GM12878 (cell line): ENCODE results near the gene SELENOO. TPM values are rescaled to one million over a fixed set of nuclear protein-coding genes. Genes with fewer than 3 reads are reported as not detected.

Experiments used
- ATAC-seq: fragments of 200-7000 bp; cut with Tn5 transposase; 3 replicates; pipeline ENCODE4 v1.9.1; 2020; ENCODE audit warnings: mild to moderate bottlenecking, moderate library complexity
- BruUV-seq: library from RNA; stranded (reverse); fragments of 400-500 nt; replicated peaks from 2 replicates; lab custom pipeline; 2021; lab: Mats Ljungman, UMichigan
- CTCF ChIA-PET: fragments of 300-600 bp; sonication (Branson Sonifier 250); formaldehyde crosslinking; extraction: SDS; loops from one replicate; lab custom pipeline; 2021; ENCODE audit warnings: inconsistent platforms; lab: Yijun Ruan, JAX
- POLR2A ChIA-PET: fragments of 350-600 bp; formaldehyde crosslinking; extraction: SDS; loops from one replicate; lab custom pipeline; 2021; ENCODE audit warnings: inconsistent platforms; lab: Charles Lee
- RAD21 ChIA-PET: fragments of 300-600 bp; sonication (Branson Sonifier 250); formaldehyde crosslinking; loops from one replicate; lab custom pipeline; 2023; ENCODE audit warnings: antibody characterized with exemption; ENCODE audit not compliant: unreplicated experiment; lab: Charles Lee
- SMC1A ChIA-PET: fragments of 300-600 bp; sonication (Branson Sonifier 250); formaldehyde crosslinking; loops from one replicate; lab custom pipeline; 2023; ENCODE audit not compliant: unreplicated experiment, uncharacterized antibody; lab: Charles Lee
- DNase-seq: peaks from one replicate; pipeline ENCODE4 v3.0.0-alpha.2; 2011; ENCODE audit warnings: low read depth, low spot score
- FAIRE-seq: peaks from 3 replicates; lab custom pipeline; 2011; peaks lifted over from hg19 to GRCh38; lab: Jason Lieb, UNC
- H2AFZ ChIP-seq: 2 replicates; pipeline ENCODE4 v1.6.0; 2011; ENCODE audit warnings: low read depth, low read length, control low read depth; ENCODE audit not compliant: control insufficient read depth
- H3K27ac ChIP-seq: 2 replicates; pipeline ENCODE4 v1.5.1; 2011; ENCODE audit warnings: control low read depth; ENCODE audit not compliant: control insufficient read depth, insufficient read depth
- H3K27me3 ChIP-seq, 2 experiments: replicated peaks in 1 of 2; 2 replicates each; pipeline versions ENCODE4 v1.6.0 to v1.6.1; 2011; ENCODE audit warnings: low read length in 1 of 2; ENCODE audit not compliant: control insufficient read depth in 2 of 2, insufficient read depth in 2 of 2
- H3K36me3 ChIP-seq, 2 experiments: 2 replicates each; pipeline ENCODE4 v1.5.1; 2011; ENCODE audit warnings: low read length in 1 of 2; ENCODE audit not compliant: control insufficient read depth in 2 of 2, insufficient read depth in 2 of 2
- H3K4me1 ChIP-seq: 2 replicates; pipeline ENCODE4 v1.6.1; 2011; ENCODE audit warnings: mild to moderate bottlenecking, low read length, moderate library complexity, mixed read lengths; ENCODE audit not compliant: control insufficient read depth, insufficient read depth
- H3K4me2 ChIP-seq: 2 replicates; pipeline ENCODE4 v1.6.0; 2011; ENCODE audit warnings: control low read depth; ENCODE audit not compliant: control insufficient read depth, insufficient read depth
- H3K4me3 ChIP-seq: fragments of 200-600 bp; sonication (generic); 2 replicates; pipeline ENCODE4 v1.5.1; 2016
- H3K79me2 ChIP-seq: 2 replicates; pipeline ENCODE4 v1.6.0; 2011; ENCODE audit warnings: low read length; ENCODE audit not compliant: control insufficient read depth, insufficient read depth
- H3K9ac ChIP-seq: 2 replicates; pipeline ENCODE4 v1.8.0; 2011; ENCODE audit warnings: low read length, control low read depth, mixed read lengths; ENCODE audit not compliant: control insufficient read depth, insufficient read depth
- H3K9me3 ChIP-seq: replicated peaks from 3 replicates; pipeline ENCODE4 v1.5.1; 2011; ENCODE audit warnings: mild to moderate bottlenecking, low read length; ENCODE audit not compliant: control insufficient read depth, insufficient read depth
- H4K20me1 ChIP-seq: 2 replicates; pipeline ENCODE4 v1.6.0; 2011; ENCODE audit not compliant: control insufficient read depth, insufficient read depth
- BACH1 ChIP-seq: fragments of 450-650 bp; IDR thresholded peaks from 2 replicates; pipeline ENCODE4 v1.6.1; 2017; ENCODE audit warnings: mild to moderate bottlenecking, borderline replicate concordance
- BHLHE40 ChIP-seq, 2 experiments: fragments of 450-650 bp in 1 of 2; IDR thresholded peaks; 2 replicates each; pipeline ENCODE4 v1.6.1; 2011 to 2017; ENCODE audit warnings: low read depth in 2 of 2, borderline replicate concordance in 1 of 2, improper control_type of control experiment in 1 of 2, low read length in 1 of 2, mild to moderate bottlenecking in 1 of 2
- CBFB ChIP-seq: IDR thresholded peaks from 2 replicates; pipeline ENCODE4 v1.6.1; 2016; ENCODE audit warnings: antibody characterized with exemption, low read depth
- CHD2 ChIP-seq: IDR thresholded peaks from 2 replicates; pipeline ENCODE4 v1.6.1; 2011; ENCODE audit warnings: low read depth, low read length, improper control_type of control experiment, borderline replicate concordance
- CREM ChIP-seq: IDR thresholded peaks from 2 replicates; pipeline ENCODE4 v1.6.1; 2014; ENCODE audit warnings: antibody characterized with exemption, low read depth
- EED ChIP-seq: sonication (generic); IDR thresholded peaks from 2 replicates; pipeline ENCODE4 v1.6.1; 2016; ENCODE audit warnings: antibody characterized with exemption, low read depth
- EGR1 ChIP-seq, 2 experiments: IDR thresholded peaks; 1 replicate in 1 of 2; 2 replicates in 1 of 2; pipeline ENCODE4 v1.6.1; 2011 to 2012; ENCODE audit warnings: low read depth in 2 of 2, low read length in 2 of 2, borderline replicate concordance in 1 of 2, mild to moderate bottlenecking in 1 of 2, moderate library complexity in 1 of 2
- EP300 ChIP-seq, 2 experiments: fragments of 150-350 bp in 1 of 2; IDR thresholded peaks; 2 replicates each; pipeline ENCODE4 v1.6.1; 2011 to 2012; ENCODE audit warnings: low read depth in 2 of 2, low read length in 2 of 2, borderline replicate concordance in 1 of 2, improper control_type of control experiment in 1 of 2, inconsistent platforms in 1 of 2; ENCODE audit not compliant: control insufficient read depth in 1 of 2
- IRF4 ChIP-seq: IDR thresholded peaks from 2 replicates; pipeline ENCODE4 v1.6.1; 2011; ENCODE audit warnings: low read depth, low read length
- LARP7 ChIP-seq: fragments of 450-650 bp; IDR thresholded peaks from 2 replicates; pipeline ENCODE4 v1.6.1; 2017; ENCODE audit warnings: mild to moderate bottlenecking
- MLLT1 ChIP-seq: fragments of 450-650 bp; IDR thresholded peaks from 2 replicates; pipeline ENCODE4 v1.6.1; 2016; ENCODE audit warnings: mild to moderate bottlenecking
- POLR2A ChIP-seq: IDR thresholded peaks from 2 replicates; pipeline ENCODE4 v1.6.1; 2011; ENCODE audit warnings: low read depth, mild to moderate bottlenecking, low read length
- RUNX3 ChIP-seq: IDR thresholded peaks from 2 replicates; pipeline ENCODE4 v1.6.1; 2012; ENCODE audit warnings: low read length, inconsistent platforms
- SMARCA5 ChIP-seq: fragments of 450-650 bp; IDR thresholded peaks from 2 replicates; pipeline ENCODE4 v1.6.1; 2017; ENCODE audit warnings: mild to moderate bottlenecking
- SUPT20H ChIP-seq: IDR thresholded peaks from 2 replicates; pipeline ENCODE4 v1.6.1; 2011; ENCODE audit warnings: low read depth, mild to moderate bottlenecking, low read length, moderate library complexity, borderline replicate concordance; ENCODE audit not compliant: control insufficient read depth
- ZNF217 ChIP-seq: fragments of 450-650 bp; IDR thresholded peaks from 2 replicates; pipeline ENCODE4 v1.6.1; 2017; ENCODE audit warnings: antibody characterized with exemption, mild to moderate bottlenecking
- WGBS: methylation state at CpG from one replicate; pipeline ENCODE4 v1.1.6; 2016; ENCODE audit warnings: low lambda C conversion rate; ENCODE audit not compliant: insufficient replicate concordance, insufficient coverage; ENCODE audit errors: missing lambda C conversion rate; 5-methylcytosine and 5-hydroxymethylcytosine counted together
- in situ Hi-C: fragments of 300-500 bp; cut with MboI; formaldehyde crosslinking; loops from 9 replicates; pipeline ENCODE4 v1.14.3; 2018; ENCODE audit warnings: mixed read lengths
- intact Hi-C: fragments of 100-400 bp; cut with micrococcal nuclease; formaldehyde crosslinking; loops from one replicate; pipeline ENCODE4 v1.14.2; 2022; ENCODE audit not compliant: unreplicated experiment
- polyA plus RNA-seq, 11 experiments: library from polyadenylated mRNA; depleted of rRNA in 4 of 11; unstranded in 6 of 11; stranded (reverse) in 5 of 11; fragments of >200 nt; fragmentation: Nextera tagmentation in 4 of 11; fragmentation: Illumina TruSeq in 1 of 11; extraction: Ambion mirVana in 4 of 11; extraction: Trizol in 1 of 11; gene quantifications; 1 replicate in 1 of 11; 2 replicates in 10 of 11; pipeline versions ENCODE4 v1.2.1 to v1.2.3, GENCODE V29; 2011 to 2016; ENCODE audit warnings: inconsistent platforms in 2 of 11, missing spikeins in 2 of 11, low read depth in 1 of 11
- total RNA-seq, 4 experiments: library from RNA; depleted of rRNA in 3 of 4; stranded (reverse); fragments of >200 nt in 3 of 4; fragmentation: Illumina TruSeq in 1 of 4; extraction: Trizol in 1 of 4; gene quantifications; 2 replicates each; pipeline versions ENCODE4 v1.2.1 to v1.2.3, GENCODE V29; 2013 to 2021

Gene SELENOO
- total and polyA plus RNA-seq, 10 of the 15 experiments (the other 5 are each of a cell fraction or from before 2014, with no cell fraction given) = 0.42 to 23.3 (median 3.3) TPM

DNA sequence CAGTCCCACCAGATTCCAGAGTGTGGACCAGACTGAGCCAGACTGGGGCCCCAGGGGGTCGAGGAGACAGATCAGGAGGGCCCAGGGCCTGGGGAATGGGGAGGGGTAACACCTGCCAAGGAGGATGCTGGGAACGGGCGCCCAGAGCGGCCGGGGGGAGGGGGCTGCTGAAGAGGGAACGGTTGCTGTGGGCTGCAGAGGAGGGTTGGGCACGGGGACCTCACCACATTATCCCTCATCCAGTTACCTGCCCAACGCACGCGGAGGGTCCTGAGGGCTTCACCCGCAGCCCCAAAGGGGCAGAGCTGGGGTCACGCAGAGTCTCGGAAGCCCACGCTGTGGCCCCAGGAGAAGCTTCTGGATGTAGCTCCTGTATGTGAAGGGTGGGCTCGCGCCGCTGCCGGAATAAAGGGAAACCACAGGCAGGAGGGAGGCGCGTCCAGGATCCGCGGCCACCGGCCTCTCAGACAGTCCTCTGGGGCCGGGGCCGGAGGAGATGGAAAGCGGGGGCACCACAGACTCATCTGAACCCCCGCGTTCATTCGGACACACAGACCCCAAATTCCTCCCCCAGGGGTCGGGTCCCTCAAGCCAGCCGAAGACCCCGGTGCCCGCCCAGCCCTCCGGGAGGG is 866 bp upstream of the SELENOO start (continued):
- no peak for TF ChIP-seq MLLT1
- no peak for TF ChIP-seq CBFB
- peak; percentile 29; the same call in 1 of the 2 replicates for TF ChIP-seq RUNX3
- no peak for TF ChIP-seq SUPT20H
- 0 out of 2 replicates have a peak, but pooled peaks have one; percentile 64 for TF ChIP-seq POLR2A
- no peak for TF ChIP-seq ZNF217
- no peak for TF ChIP-seq EP300 (IDR thresholded peaks at IDR 0.05; ENCODE audit: borderline replicate concordance in 1 of 2, control insufficient read depth in 1 of 2, low read depth in 2 of 2, low read length in 2 of 2)

GRCh38 chr22:50201191-50202129 is 649 bp downstream of the SELENOO start:
- peaks cover 6 to 17% of the 10 kb centered on the region in 2 experiments for H3K36me3 ChIP-seq
- no peak for DNase-seq
- peak; percentile 6 for ATAC-seq
- H3K79me2 ChIP-seq = peaks cover 15% of the 10 kb centered on the region
- H4K20me1 ChIP-seq = no peaks in the 10 kb centered on the region
- peak overlapping the region; percentile 60 for H2AFZ ChIP-seq
- H3K27me3 ChIP-seq = no peaks in the 10 kb centered on the region
- H3K9ac ChIP-seq = peak overlapping the region; percentile 69
- intact Hi-C loops = no loop called here
- peak overlapping the region; percentile 72 for H3K4me3 ChIP-seq
- peaks cover 10% of the 10 kb centered on the region for H3K4me1 ChIP-seq
- H3K9me3 ChIP-seq = no peaks in the 10 kb centered on the region
- in situ Hi-C loops = no loop called here
- peak overlapping the region; percentile 52 for H3K27ac ChIP-seq
- H3K4me2 ChIP-seq = peak overlapping the region; percentile 98
- no peak for FAIRE-seq
- ChIA-PET CTCF (no interaction called here), POLR2A (interaction anchor here (1.2 kb wide), 1 partner anchor 10 kb away, joined by 5 read pairs; no protein-coding TSS in a partner anchor), RAD21 (interaction anchor here (0.9 to 1.0 kb wide), 2 partner anchors 11 to 14 kb away, joined by 3 to 4 read pairs; no protein-coding TSS in a partner anchor), SMC1A (interaction anchor here (0.6 kb wide), 1 partner anchor 53 kb away, joined by 3 read pairs; no protein-coding TSS in a partner anchor)
- no TSS peak for BruUV-seq
- WGBS = 2% methylated on average over 83 of the region's 115 CpGs
- TF ChIP-seq EED (no peak), BHLHE40 (IDR thresholded peaks at IDR 0.05; ENCODE audit: borderline replicate concordance in 1 of 2, low read depth in 2 of 2, low read length in 1 of 2) (peak in 1 of 2 experiments; percentile 7; a peak in 1 of 4 replicates), CHD2 (no peak), MLLT1 (no peak), IRF4 (no peak), CREM (no peak), EGR1 (IDR thresholded peaks at IDR 0.05; ENCODE audit: borderline replicate concordance in 1 of 2, low read depth in 2 of 2, low read length in 2 of 2) (0 out of 3 replicates have a peak, but pooled peaks of 1 of the 2 experiments have one; percentile 5), LARP7 (peak; percentile 43; the same call in 1 of the 2 replicates), BACH1 (no peak), SMARCA5 (0 out of 2 replicates have a peak, but pooled peaks have one; percentile 19)
